ENCODE results near the gene SASH1. TPM values are rescaled to one million over a fixed set of nuclear protein-coding genes. Genes with fewer than 3 reads are reported as not detected.

Gene SASH1
- total and polyA plus RNA-seq, 2 donors (not counting 3 experiments of a cell fraction or from before 2014, with no cell fraction given), result 18.5 to 103 TPM

DNA sequence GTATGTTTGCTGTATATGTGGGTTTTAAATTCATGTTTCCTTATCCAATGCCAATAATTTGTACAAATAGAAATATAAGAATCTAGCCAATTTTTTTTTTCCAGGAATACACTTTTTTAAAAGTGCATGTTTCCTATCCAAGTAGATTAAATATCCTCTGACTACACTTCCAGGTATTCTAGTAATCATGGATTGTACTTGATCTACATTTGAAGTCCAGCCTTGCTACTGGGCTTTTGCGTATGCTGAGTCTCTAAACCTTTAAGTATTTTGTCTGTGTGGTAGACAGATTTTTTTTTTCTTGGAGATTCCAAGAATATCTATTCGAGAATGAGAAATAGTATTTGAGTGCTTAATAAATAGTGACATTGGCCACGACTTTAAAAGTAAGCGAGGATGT lies 188.3 kb downstream of the SASH1 start:
- Histone ChIP-seq H3K4me2 (ENCODE audit: insufficient read depth, low read length) (peak overlapping the region; percentile 94), H3K36me3 (ENCODE audit: control insufficient read depth in 2 of 2, extremely low read depth in 1 of 2, insufficient read depth in 2 of 2, low read length in 2 of 2) (peaks cover 27 to 49% of the 10 kb centered on the region in 2 experiments), H3K27ac (ENCODE audit: insufficient read depth, low read depth, low read length) (peak overlapping the region; percentile 92), H3K79me2 (ENCODE audit: control insufficient read depth, insufficient read depth, low read length) (peaks cover 6% of the 10 kb centered on the region), H3K9me1 (replicated peaks; ENCODE audit: control insufficient read depth, extremely low read depth, insufficient read depth, low read length) (no peaks in the 10 kb centered on the region), H3K27me3 (ENCODE audit: control insufficient read depth in 2 of 2, insufficient read depth in 2 of 2, low read length in 2 of 2) (no peaks in the 10 kb centered on the region), H3K9me3 (replicated peaks; ENCODE audit: control insufficient read depth, insufficient read depth, low read length) (no peaks in the 10 kb centered on the region), H3K4me3 (replicated peaks in 1 of 3; ENCODE audit: insufficient read depth in 1 of 3, low read depth in 1 of 3, low read length in 3 of 3) (peak overlapping the region in 1 of 3 experiments; percentile 58), H4K20me1 (replicated peaks; ENCODE audit: control insufficient read depth, extremely low read depth, insufficient read depth, low read length) (no peaks in the 10 kb centered on the region), H3K4me1 (ENCODE audit: control insufficient read depth, extremely low read depth, insufficient read depth, low read length) (peaks cover 17% of the 10 kb centered on the region), H3K9ac (replicated peaks; ENCODE audit: extremely low read depth, insufficient read depth, low read length) (peak overlapping the region; percentile 77), H2AFZ (ENCODE audit: low read depth, low read length) (no peak overlapping the region)
- intact Hi-C loops (cut with micrococcal nuclease), result loop anchor here (1.0 kb wide), 1 partner anchor 354 kb away; no protein-coding TSS in a partner anchor
- ChIA-PET POLR2A (interaction anchor here (0.6 kb wide), 1 partner anchor 171 kb away, joined by 7 read pairs; no protein-coding TSS in a partner anchor), CTCF (interaction anchor here (0.9 to 1.7 kb wide), 7 partner anchors 8 to 353 kb away, joined by 3 to 8 read pairs (median 4); no protein-coding TSS in a partner anchor)
- dilution Hi-C loops (cut with MboI; ENCODE audit: extremely low pct_ligation_motif_present, low sequenced_read_pairs), result no loop called here
- FAIRE-seq (no peak), DNase-seq (ENCODE audit: low read depth, low spot score) (no peak)
- no peak for TF ChIP-seq EZH2 (IDR thresholded peaks at IDR 0.05; ENCODE audit: borderline replicate concordance, low read depth, low read length, severe bottlenecking)
- TF ChIP-seq GATA2 (IDR thresholded peaks at IDR 0.05; ENCODE audit: insufficient read depth, insufficient read length, low read depth, low read length), result no peak
- no peak for TF ChIP-seq JUN (IDR thresholded peaks at IDR 0.05; ENCODE audit: borderline replicate concordance, insufficient read depth, insufficient read length, low read depth)
- BruUV-seq (replicated peaks), result no TSS peak

DNA sequence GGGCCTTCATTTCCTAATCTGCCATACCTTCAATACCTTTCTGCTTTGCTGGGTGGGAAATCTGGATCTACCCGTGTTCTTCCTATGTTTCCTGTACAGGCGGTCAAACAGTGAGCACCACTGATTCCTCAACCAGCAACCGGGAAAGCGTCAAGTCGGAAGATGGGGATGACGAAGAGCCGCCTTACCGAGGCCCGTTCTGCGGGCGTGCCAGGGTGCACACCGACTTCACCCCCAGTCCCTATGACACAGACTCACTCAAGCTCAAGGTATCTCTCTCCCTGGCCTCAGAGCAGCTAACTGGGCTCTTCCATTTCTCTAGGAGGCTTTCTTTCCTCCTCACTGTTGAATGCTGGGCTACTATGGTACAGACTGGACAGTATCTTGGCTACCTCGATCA lies 190.1 kb downstream of the SASH1 start:
- BruUV-seq (replicated peaks), result no TSS peak
- no peaks in the 10 kb centered on the region for H4K20me1 ChIP-seq (replicated peaks; ENCODE audit: control insufficient read depth, extremely low read depth, insufficient read depth, low read length)
- H2AFZ ChIP-seq (ENCODE audit: low read depth, low read length), result no peak overlapping the region
- peaks cover 17% of the 10 kb centered on the region for H3K4me1 ChIP-seq (ENCODE audit: control insufficient read depth, extremely low read depth, insufficient read depth, low read length)
- H3K27ac ChIP-seq (ENCODE audit: insufficient read depth, low read depth, low read length), result no peak overlapping the region
- no peaks in the 10 kb centered on the region for H3K27me3 ChIP-seq (ENCODE audit: control insufficient read depth in 2 of 2, insufficient read depth in 2 of 2, low read length in 2 of 2)
- no peak for DNase-seq (ENCODE audit: low read depth, low spot score)
- intact Hi-C loops (cut with micrococcal nuclease), result no loop called here
- H3K4me3 ChIP-seq (replicated peaks in 1 of 3; ENCODE audit: insufficient read depth in 1 of 3, low read depth in 1 of 3, low read length in 3 of 3), result no peak overlapping the region
- ChIA-PET POLR2A (no interaction called here), CTCF (interaction anchor here (1.4 kb wide), 1 partner anchor 352 kb away, joined by 3 read pairs; no protein-coding TSS in a partner anchor)
- H3K9me1 ChIP-seq (replicated peaks; ENCODE audit: control insufficient read depth, extremely low read depth, insufficient read depth, low read length), result no peaks in the 10 kb centered on the region
- peaks cover 3% of the 10 kb centered on the region for H3K79me2 ChIP-seq (ENCODE audit: control insufficient read depth, insufficient read depth, low read length)
- no peak overlapping the region for H3K4me2 ChIP-seq (ENCODE audit: insufficient read depth, low read length)
- H3K9me3 ChIP-seq (replicated peaks; ENCODE audit: control insufficient read depth, insufficient read depth, low read length), result no peaks in the 10 kb centered on the region
- dilution Hi-C loops (cut with MboI; ENCODE audit: extremely low pct_ligation_motif_present, low sequenced_read_pairs), result no loop called here
- H3K9ac ChIP-seq (replicated peaks; ENCODE audit: extremely low read depth, insufficient read depth, low read length), result no peak overlapping the region
- TF ChIP-seq MYC (IDR thresholded peaks at IDR 0.05; ENCODE audit: low read depth, low read length) (no peak), FOS (IDR thresholded peaks at IDR 0.05; ENCODE audit: borderline replicate concordance, insufficient read depth, low read length) (no peak), JUN (IDR thresholded peaks at IDR 0.05; ENCODE audit: borderline replicate concordance, insufficient read depth, insufficient read length, low read depth) (no peak), POLR2A (IDR thresholded peaks at IDR 0.05; ENCODE audit: low read depth, low read length) (no peak), EZH2 (IDR thresholded peaks at IDR 0.05; ENCODE audit: borderline replicate concordance, low read depth, low read length, severe bottlenecking) (no peak), POLR2AphosphoS5 (IDR thresholded peaks at IDR 0.05; ENCODE audit: insufficient read depth, low read depth, low read length) (no peak), GATA2 (IDR thresholded peaks at IDR 0.05; ENCODE audit: insufficient read depth, insufficient read length, low read depth, low read length) (no peak)
- TF ChIP-seq, protein P1, sequence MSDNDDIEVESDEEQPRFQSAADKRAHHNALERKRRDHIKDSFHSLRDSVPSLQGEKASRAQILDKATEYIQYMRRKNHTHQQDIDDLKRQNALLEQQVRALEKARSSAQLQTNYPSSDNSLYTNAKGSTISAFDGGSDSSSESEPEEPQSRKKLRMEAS (IDR thresholded peaks at IDR 0.05; ENCODE audit: insufficient read depth, insufficient read length), result no peak
- TF ChIP-seq, protein P2, sequence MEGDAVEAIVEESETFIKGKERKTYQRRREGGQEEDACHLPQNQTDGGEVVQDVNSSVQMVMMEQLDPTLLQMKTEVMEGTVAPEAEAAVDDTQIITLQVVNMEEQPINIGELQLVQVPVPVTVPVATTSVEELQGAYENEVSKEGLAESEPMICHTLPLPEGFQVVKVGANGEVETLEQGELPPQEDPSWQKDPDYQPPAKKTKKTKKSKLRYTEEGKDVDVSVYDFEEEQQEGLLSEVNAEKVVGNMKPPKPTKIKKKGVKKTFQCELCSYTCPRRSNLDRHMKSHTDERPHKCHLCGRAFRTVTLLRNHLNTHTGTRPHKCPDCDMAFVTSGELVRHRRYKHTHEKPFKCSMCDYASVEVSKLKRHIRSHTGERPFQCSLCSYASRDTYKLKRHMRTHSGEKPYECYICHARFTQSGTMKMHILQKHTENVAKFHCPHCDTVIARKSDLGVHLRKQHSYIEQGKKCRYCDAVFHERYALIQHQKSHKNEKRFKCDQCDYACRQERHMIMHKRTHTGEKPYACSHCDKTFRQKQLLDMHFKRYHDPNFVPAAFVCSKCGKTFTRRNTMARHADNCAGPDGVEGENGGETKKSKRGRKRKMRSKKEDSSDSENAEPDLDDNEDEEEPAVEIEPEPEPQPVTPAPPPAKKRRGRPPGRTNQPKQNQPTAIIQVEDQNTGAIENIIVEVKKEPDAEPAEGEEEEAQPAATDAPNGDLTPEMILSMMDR (IDR thresholded peaks at IDR 0.05; ENCODE audit: extremely low read depth in 1 of 2, insufficient read depth in 1 of 2, low read depth in 1 of 2, low read length in 2 of 2), result no peak
- no peak for FAIRE-seq
- peaks cover 29 to 57% of the 10 kb centered on the region in 2 experiments for H3K36me3 ChIP-seq (ENCODE audit: control insufficient read depth in 2 of 2, extremely low read depth in 1 of 2, insufficient read depth in 2 of 2, low read length in 2 of 2)

All from endothelial cell of umbilical vein (primary cell).